Gastroesophageal sphincter (tissue), 4 donors: ENCODE measurements around the gene SLC25A1. TPM values are rescaled to one million over a fixed set of nuclear protein-coding genes. Genes with fewer than 3 reads are reported as not detected.

ENCODE experiments used
- ATAC-seq: fragments of 150-250 bp; one replicate; pipeline ENCODE4 v1.9.1; 2016; ENCODE audit warnings: mild to moderate bottlenecking, moderate library complexity
- H3K27ac ChIP-seq, 4 donors: fragments of 200-600 bp; sonication (generic) in 3 of 4; 1 replicate in 3 of 4; 2 replicates in 1 of 4; pipeline ENCODE4 v1.5.1; 2016 to 2019
- H3K27me3 ChIP-seq: fragments of 200-600 bp; sonication (generic); one replicate; pipeline ENCODE4 v1.5.1; 2019
- H3K36me3 ChIP-seq, 2 donors: fragments of 200-600 bp; sonication (generic); one replicate each; pipeline ENCODE4 v1.5.1; 2019; ENCODE audit warnings: control low read depth in 1 of 2
- H3K4me1 ChIP-seq, 3 donors: fragments of 200-600 bp; sonication (generic); 1 replicate in 2 of 3; 2 replicates in 1 of 3; pipeline ENCODE4 v1.5.1; 2016 to 2019; ENCODE audit warnings: control low read depth in 2 of 3
- H3K4me3 ChIP-seq, 2 donors: fragments of 200-600 bp; sonication (generic); one replicate each; pipeline ENCODE4 v1.5.1; 2019; ENCODE audit warnings: mild to moderate bottlenecking in 1 of 2, moderate library complexity in 1 of 2
- H3K9me3 ChIP-seq, 3 donors: fragments of 200-600 bp; sonication (generic); one replicate each; pipeline ENCODE4 v1.5.1; 2017 to 2019; ENCODE audit warnings: control low read depth in 2 of 3
- EP300 ChIP-seq: sonication (generic); formaldehyde crosslinking; IDR thresholded peaks from one replicate; pipeline ENCODE4 v1.6.1; 2017; ENCODE audit warnings: antibody characterized with exemption, mild to moderate bottlenecking
- POLR2A ChIP-seq, 2 donors: fragments of 450-650 bp; IDR thresholded peaks; one replicate each; pipeline ENCODE4 v1.6.1; 2017; ENCODE audit warnings: antibody characterized with exemption in 2 of 2, mild to moderate bottlenecking in 2 of 2, moderate library complexity in 1 of 2
- POLR2AphosphoS5 ChIP-seq: sonication (generic); formaldehyde crosslinking; IDR thresholded peaks from one replicate; pipeline ENCODE4 v1.6.1; 2017; ENCODE audit warnings: antibody characterized with exemption
- WGBS, 2 donors: methylation state at CpG; one replicate each; pipeline ENCODE4 v1.1.5; 2018; ENCODE audit warnings: low coverage in 1 of 2; 5-methylcytosine and 5-hydroxymethylcytosine counted together
- total RNA-seq, 4 donors: library from RNA; depleted of rRNA; stranded (reverse); fragments of >200 nt; gene quantifications; one replicate each; pipeline ENCODE4 v1.1.0, GENCODE V29; 2016
- TF ChIP-seq, protein P1 (sequence below), 4 experiments: fragments of 200-600 bp in 2 of 4; fragments of 450-650 bp in 2 of 4; sonication (generic) in 1 of 4; IDR thresholded peaks; one replicate each; pipeline ENCODE4 v1.5.1; 2017 to 2019; ENCODE audit warnings: antibody characterized with exemption in 4 of 4, mild to moderate bottlenecking in 2 of 4, moderate library complexity in 2 of 4

SLC25A1 gene
- total RNA-seq, 4 donors from 2014 or later: 42.1 to 69.9 (median 51.1) TPM

DNA sequence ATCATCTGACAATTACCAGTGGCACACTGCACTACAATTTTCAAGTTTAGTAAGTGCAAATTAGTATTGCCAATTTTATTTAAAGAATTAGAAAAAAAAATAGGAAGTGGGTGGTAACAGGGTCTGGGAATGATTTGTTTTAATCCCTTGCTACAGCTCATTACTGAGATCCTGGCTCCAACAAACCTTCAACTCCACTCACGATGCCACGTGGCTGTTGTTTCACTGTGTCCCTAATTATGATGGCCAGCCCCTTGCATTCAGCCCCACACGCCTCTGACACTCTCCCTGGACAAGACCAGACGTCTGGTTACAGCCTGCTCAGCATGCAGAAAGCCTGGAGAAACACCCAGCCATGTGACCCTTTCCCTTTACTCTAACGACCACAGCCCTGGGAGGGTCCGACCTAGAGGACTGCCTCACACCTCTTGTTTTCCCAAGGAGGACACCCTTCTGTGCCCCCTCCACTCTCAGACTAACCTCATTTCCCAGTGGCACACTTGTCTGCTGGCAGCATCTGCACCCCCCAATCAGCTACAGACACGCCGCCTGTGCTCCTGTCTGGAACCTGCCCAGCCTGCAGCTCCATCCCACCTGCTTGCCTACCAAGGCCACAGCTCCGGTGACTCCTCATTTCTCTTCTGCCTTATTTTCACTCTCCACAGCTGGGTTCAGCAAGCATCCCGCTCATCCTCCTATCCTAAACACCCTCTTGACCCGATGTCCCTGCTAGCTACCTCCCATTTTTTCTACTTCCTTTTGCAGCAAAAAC lies 18.5 kb upstream of the SLC25A1 start:
- no peak for ATAC-seq
- 82 to 84% methylated on average over 7 to 11 of the region's 11 CpGs for WGBS, 2 donors
- H3K27ac ChIP-seq: no peak overlapping the region
- H3K4me3 ChIP-seq: no peak overlapping the region
- TF ChIP-seq, protein P1, sequence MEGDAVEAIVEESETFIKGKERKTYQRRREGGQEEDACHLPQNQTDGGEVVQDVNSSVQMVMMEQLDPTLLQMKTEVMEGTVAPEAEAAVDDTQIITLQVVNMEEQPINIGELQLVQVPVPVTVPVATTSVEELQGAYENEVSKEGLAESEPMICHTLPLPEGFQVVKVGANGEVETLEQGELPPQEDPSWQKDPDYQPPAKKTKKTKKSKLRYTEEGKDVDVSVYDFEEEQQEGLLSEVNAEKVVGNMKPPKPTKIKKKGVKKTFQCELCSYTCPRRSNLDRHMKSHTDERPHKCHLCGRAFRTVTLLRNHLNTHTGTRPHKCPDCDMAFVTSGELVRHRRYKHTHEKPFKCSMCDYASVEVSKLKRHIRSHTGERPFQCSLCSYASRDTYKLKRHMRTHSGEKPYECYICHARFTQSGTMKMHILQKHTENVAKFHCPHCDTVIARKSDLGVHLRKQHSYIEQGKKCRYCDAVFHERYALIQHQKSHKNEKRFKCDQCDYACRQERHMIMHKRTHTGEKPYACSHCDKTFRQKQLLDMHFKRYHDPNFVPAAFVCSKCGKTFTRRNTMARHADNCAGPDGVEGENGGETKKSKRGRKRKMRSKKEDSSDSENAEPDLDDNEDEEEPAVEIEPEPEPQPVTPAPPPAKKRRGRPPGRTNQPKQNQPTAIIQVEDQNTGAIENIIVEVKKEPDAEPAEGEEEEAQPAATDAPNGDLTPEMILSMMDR (IDR thresholded peaks at IDR 0.05): no peak
- no peak for TF ChIP-seq EP300
- TF ChIP-seq POLR2AphosphoS5: no peak
- TF ChIP-seq POLR2A (IDR thresholded peaks at IDR 0.05): no peak
- H3K27me3 ChIP-seq: no peaks in the 10 kb centered on the region
- H3K9me3 ChIP-seq: no peaks in the 10 kb centered on the region
- H3K36me3 ChIP-seq: peaks cover 0 to 79% of the 10 kb centered on the region in 2 donors
- H3K4me1 ChIP-seq: no peaks in the 10 kb centered on the region

DNA sequence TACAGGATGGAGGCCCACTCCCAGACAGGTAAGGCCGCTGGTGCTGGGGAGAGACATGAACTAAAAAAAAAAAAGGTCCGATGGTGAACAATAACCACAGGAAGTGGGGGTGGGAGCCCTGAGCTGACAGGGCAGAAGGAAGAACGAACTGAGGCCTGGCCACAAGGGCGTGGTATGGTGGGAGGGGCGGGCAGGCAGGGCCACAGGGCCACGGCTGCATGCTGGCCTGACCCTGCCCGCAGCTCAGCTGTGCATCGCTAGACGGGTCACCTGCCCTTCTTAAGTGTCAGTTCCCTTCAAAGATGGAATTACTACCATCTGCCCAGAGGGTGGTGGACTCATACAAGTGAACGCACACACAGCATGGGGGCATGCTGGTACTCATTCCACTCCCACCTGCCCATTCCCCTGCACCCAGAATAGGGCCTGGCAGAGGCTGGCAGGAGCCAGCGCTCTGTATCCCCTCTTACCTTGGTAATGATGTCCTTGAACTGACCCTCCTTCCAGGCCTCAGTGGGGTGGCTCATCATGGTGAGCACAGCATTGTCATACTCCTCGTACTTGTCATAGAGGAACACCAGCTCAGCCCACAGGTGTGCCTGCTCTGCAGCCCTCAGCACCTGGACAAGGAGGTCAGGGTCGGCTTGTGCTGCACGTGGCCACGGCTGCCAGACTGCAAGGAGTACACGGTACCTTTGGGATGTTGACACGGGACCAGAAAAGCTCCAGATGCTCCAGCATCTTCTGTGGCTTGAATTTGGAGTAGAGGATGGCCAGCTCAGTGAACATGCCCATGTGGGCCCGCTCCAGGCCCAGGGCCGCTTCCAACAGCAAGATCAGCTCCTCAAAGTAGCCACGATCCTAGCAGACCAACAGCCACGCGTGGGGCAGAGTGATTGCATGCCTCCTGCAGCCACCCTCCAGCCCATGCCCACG lies 17.5 kb upstream of the SLC25A1 start:
- Histone ChIP-seq H3K36me3 (peaks cover 0 to 79% of the 10 kb centered on the region in 2 donors), H3K4me3 (no peak overlapping the region), H3K27me3 (no peaks in the 10 kb centered on the region), H3K4me1 (no peaks in the 10 kb centered on the region), H3K27ac (no peak overlapping the region), H3K9me3 (no peaks in the 10 kb centered on the region)
- 37 to 71% methylated on average over 4 to 8 of the region's 23 CpGs for WGBS, 2 donors
- TF ChIP-seq, protein P1 (IDR thresholded peaks at IDR 0.05): no peak
- TF ChIP-seq POLR2AphosphoS5 (no peak), POLR2A (IDR thresholded peaks at IDR 0.05) (no peak), EP300 (no peak)
- no peak for ATAC-seq

DNA sequence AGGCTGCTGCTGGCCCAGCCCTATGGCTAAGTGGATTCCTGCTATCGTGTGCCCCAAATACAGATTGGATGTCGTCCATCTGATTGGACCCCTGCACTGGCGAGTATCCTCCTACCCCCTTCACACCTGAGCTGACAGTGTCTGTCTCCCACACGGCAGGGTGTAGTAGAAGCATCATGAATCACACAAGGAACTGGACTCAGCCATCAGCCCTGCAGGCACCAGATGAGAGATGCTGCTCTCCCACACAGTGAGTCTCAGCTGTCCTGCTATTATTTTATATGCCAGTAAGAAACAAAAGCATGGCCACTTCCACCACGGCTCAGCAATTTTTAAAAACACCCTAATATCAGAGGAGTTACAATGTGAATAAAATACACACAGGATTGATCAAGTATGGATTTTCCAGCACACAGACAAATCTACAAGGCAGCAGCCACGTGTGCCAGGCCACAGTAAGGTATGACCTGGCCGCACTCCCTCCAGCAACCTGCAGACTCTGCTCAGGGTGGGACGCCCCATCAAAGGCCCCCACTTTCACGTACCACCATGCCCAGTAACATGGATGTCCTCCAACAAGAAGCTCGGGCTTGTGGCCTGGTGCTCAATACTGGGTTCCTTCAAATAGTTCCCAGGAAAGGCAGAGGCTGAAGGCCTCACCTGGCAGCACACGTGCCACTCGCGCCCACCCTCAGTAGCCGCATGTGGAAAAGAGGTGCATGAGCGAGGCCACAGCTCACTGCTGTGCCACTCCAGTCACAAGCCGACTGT lies 16.4 kb upstream of the SLC25A1 start:
- no peaks in the 10 kb centered on the region for H3K27me3 ChIP-seq
- H3K27ac ChIP-seq: no peak overlapping the region
- WGBS, 2 donors: 88 to 94% methylated on average over 3 to 4 of the region's 16 CpGs
- no peaks in the 10 kb centered on the region for H3K4me1 ChIP-seq
- no peak overlapping the region for H3K4me3 ChIP-seq
- H3K9me3 ChIP-seq: no peaks in the 10 kb centered on the region
- no peak for TF ChIP-seq POLR2AphosphoS5
- ATAC-seq: no peak
- peaks cover 0 to 72% of the 10 kb centered on the region in 2 donors for H3K36me3 ChIP-seq

DNA sequence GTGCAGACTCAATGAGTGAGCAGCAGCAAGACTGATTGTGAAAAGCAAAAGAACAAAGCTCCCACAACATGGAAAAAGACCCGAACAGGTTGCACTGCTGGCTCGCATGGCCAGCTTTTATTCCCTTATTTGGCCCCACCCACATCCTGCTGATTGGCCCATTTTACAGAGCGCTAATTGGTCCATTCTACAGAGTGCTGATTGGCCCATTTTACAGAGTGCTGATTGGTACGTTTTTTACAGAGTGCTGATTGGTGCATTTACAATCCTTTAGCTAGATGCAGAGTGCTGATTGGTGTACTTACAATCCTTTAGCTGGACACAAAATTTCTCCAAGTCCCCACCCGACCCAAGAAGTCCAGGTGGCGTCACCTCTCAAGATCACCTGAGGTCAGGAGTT lies 15.3 kb upstream of the SLC25A1 start:
- Histone ChIP-seq H3K27ac (no peak overlapping the region), H3K36me3 (peaks cover 0 to 63% of the 10 kb centered on the region in 2 donors), H3K4me3 (no peak overlapping the region), H3K27me3 (no peaks in the 10 kb centered on the region), H3K4me1 (no peaks in the 10 kb centered on the region), H3K9me3 (no peaks in the 10 kb centered on the region)
- 86 to 91% methylated on average over 4 of the region's 6 CpGs for WGBS, 2 donors
- ATAC-seq: no peak
- no peak for TF ChIP-seq EP300
- no peak for TF ChIP-seq POLR2AphosphoS5
- no peak for TF ChIP-seq POLR2A (IDR thresholded peaks at IDR 0.05)
- TF ChIP-seq, protein P1 (IDR thresholded peaks at IDR 0.05): no peak
